CD14-positive monocyte (primary cell): ENCODE data around the gene UBD. TPM values are rescaled to one million over a fixed set of nuclear protein-coding genes. Genes with fewer than 3 reads are reported as not detected.

Experiments used
- DNase-seq, 3 donors: peaks; one replicate each; pipeline ENCODE4 v3.0.0-alpha.2; 2011 to 2022
- H2AFZ ChIP-seq: 2 replicates; pipeline ENCODE4 v1.6.0; 2012; ENCODE audit warnings: mild to moderate bottlenecking, low read depth, low read length, inconsistent platforms; ENCODE audit not compliant: insufficient read depth, poor library complexity, severe bottlenecking
- H3K27ac ChIP-seq, 2 donors: 1 replicate in 1 of 2; 2 replicates in 1 of 2; pipeline ENCODE4 v1.5.1; 2012 to 2013; ENCODE audit warnings: low read length in 2 of 2, control low read depth in 1 of 2, inconsistent platforms in 1 of 2, low read depth in 1 of 2, mild to moderate bottlenecking in 1 of 2
- H3K27me3 ChIP-seq, 2 donors: one replicate each; pipeline versions ENCODE4 v1.6.0 to v1.6.1; 2011 to 2013; ENCODE audit warnings: low read length in 2 of 2; ENCODE audit not compliant: control insufficient read depth in 2 of 2, insufficient read depth in 2 of 2
- H3K36me3 ChIP-seq, 2 donors: replicated peaks in 1 of 2; 1 replicate in 1 of 2; 2 replicates in 1 of 2; pipeline versions ENCODE4 v1.5.1 to v1.6.1; 2012 to 2013; ENCODE audit warnings: low read length in 2 of 2, control low read depth in 1 of 2, inconsistent platforms in 1 of 2, mild to moderate bottlenecking in 1 of 2; ENCODE audit not compliant: insufficient read depth in 2 of 2, control insufficient read depth in 1 of 2
- H3K4me1 ChIP-seq, 2 donors: 1 replicate in 1 of 2; 2 replicates in 1 of 2; pipeline versions ENCODE4 v1.5.1 to v1.6.1; 2012 to 2013; ENCODE audit warnings: low read length in 2 of 2, control low read depth in 1 of 2, inconsistent platforms in 1 of 2, mild to moderate bottlenecking in 1 of 2, moderate library complexity in 1 of 2; ENCODE audit not compliant: insufficient read depth in 2 of 2, control insufficient read depth in 1 of 2
- H3K4me2 ChIP-seq: replicated peaks from 2 replicates; pipeline ENCODE3; 2012; ENCODE audit warnings: low read length, moderate library complexity, mild to moderate bottlenecking; ENCODE audit not compliant: poor library complexity, severe bottlenecking; ENCODE audit errors: extremely low read depth
- H3K4me3 ChIP-seq, 3 experiments: fragments of 200-600 bp in 1 of 3; sonication (generic) in 1 of 3; replicated peaks in 1 of 3; 1 replicate in 2 of 3; 2 replicates in 1 of 3; pipeline ENCODE4 v1.5.1; 2011 to 2013; ENCODE audit warnings: low read length in 3 of 3, mild to moderate bottlenecking in 3 of 3, control low read depth in 2 of 3, low read depth in 2 of 3, inconsistent platforms in 1 of 3, moderate library complexity in 1 of 3
- H3K79me2 ChIP-seq: 2 replicates; pipeline ENCODE4 v1.6.0; 2012; ENCODE audit warnings: mild to moderate bottlenecking, control low read depth, inconsistent platforms, low read length, moderate library complexity; ENCODE audit not compliant: insufficient read depth
- H3K9ac ChIP-seq: 2 replicates; pipeline ENCODE4 v1.6.0; 2017; ENCODE audit warnings: low read length, mild to moderate bottlenecking; ENCODE audit not compliant: insufficient read depth, poor library complexity, severe bottlenecking
- H3K9me3 ChIP-seq, 2 donors: replicated peaks in 1 of 2; 1 replicate in 1 of 2; 2 replicates in 1 of 2; pipeline versions ENCODE4 v1.5.1 to v1.6.1; 2012 to 2013; ENCODE audit warnings: low read length in 2 of 2, control low read depth in 1 of 2; ENCODE audit not compliant: control insufficient read depth in 1 of 2, insufficient read depth in 1 of 2
- H4K20me1 ChIP-seq: 2 replicates; pipeline ENCODE4 v1.6.0; 2012; ENCODE audit warnings: mild to moderate bottlenecking, low read length, control low read depth, moderate library complexity; ENCODE audit not compliant: insufficient read depth
- H3K27ac Mint-ChIP-seq, 7 donors: one replicate each; pipeline ENCODE4 v1.8.0; 2020; ENCODE audit warnings: mild to moderate bottlenecking in 7 of 7, mixed read lengths in 7 of 7, moderate library complexity in 6 of 7, inconsistent platforms in 2 of 7
- H3K27me3 Mint-ChIP-seq, 3 donors: one replicate each; pipeline ENCODE4 v1.8.0; 2021 to 2022; ENCODE audit warnings: low read depth in 3 of 3, mild to moderate bottlenecking in 3 of 3, mixed read lengths in 3 of 3, moderate library complexity in 3 of 3, inconsistent platforms in 1 of 3
- H3K36me3 Mint-ChIP-seq, 2 donors: one replicate each; pipeline ENCODE4 v1.8.0; 2020; ENCODE audit warnings: mixed read lengths in 2 of 2, inconsistent platforms in 1 of 2, mild to moderate bottlenecking in 1 of 2
- H3K4me1 Mint-ChIP-seq: one replicate; pipeline ENCODE4 v1.8.0; 2020; ENCODE audit warnings: mild to moderate bottlenecking, mixed read lengths
- H3K4me3 Mint-ChIP-seq, 2 donors: one replicate each; pipeline ENCODE4 v1.8.0; 2020; ENCODE audit warnings: mild to moderate bottlenecking in 2 of 2, mixed read lengths in 2 of 2, moderate library complexity in 1 of 2
- H3K9me3 Mint-ChIP-seq, 7 donors: one replicate each; pipeline ENCODE4 v1.8.0; 2020 to 2022; ENCODE audit warnings: mixed read lengths in 7 of 7, mild to moderate bottlenecking in 6 of 7, moderate library complexity in 6 of 7, inconsistent platforms in 2 of 7
- WGBS: methylation state at CpG from one replicate; pipeline ENCODE4 v1.1.5; 2013; ENCODE audit warnings: missing lambda C conversion rate; ENCODE audit not compliant: insufficient coverage; 5-methylcytosine and 5-hydroxymethylcytosine counted together
- intact Hi-C, 2 donors: fragments of 100-400 bp; cut with micrococcal nuclease; formaldehyde crosslinking; loops; one replicate each; pipeline versions ENCODE4 v1.15.0 to v1.15.1; 2023
- polyA plus RNA-seq, 3 donors: library from polyadenylated mRNA; depleted of rRNA in 1 of 3; unstranded in 2 of 3; stranded (reverse) in 1 of 3; fragments of 300-500 nt in 2 of 3; fragments of >200 nt in 1 of 3; fragmentation: Illumina TruSeq in 2 of 3; gene quantifications; 1 replicate in 2 of 3; 2 replicates in 1 of 3; pipeline ENCODE4 v1.2.3, GENCODE V29; 2012 to 2021
- TF ChIP-seq, protein P1 (sequence below): fragments of 200-600 bp; IDR thresholded peaks from one replicate; pipeline ENCODE4 v1.8.0; 2022; ENCODE audit warnings: antibody characterized with exemption, mild to moderate bottlenecking

The UBD gene
- polyA plus RNA-seq, 3 donors, result 0.15 TPM; not detected in 2

- TF ChIP-seq, protein P1, sequence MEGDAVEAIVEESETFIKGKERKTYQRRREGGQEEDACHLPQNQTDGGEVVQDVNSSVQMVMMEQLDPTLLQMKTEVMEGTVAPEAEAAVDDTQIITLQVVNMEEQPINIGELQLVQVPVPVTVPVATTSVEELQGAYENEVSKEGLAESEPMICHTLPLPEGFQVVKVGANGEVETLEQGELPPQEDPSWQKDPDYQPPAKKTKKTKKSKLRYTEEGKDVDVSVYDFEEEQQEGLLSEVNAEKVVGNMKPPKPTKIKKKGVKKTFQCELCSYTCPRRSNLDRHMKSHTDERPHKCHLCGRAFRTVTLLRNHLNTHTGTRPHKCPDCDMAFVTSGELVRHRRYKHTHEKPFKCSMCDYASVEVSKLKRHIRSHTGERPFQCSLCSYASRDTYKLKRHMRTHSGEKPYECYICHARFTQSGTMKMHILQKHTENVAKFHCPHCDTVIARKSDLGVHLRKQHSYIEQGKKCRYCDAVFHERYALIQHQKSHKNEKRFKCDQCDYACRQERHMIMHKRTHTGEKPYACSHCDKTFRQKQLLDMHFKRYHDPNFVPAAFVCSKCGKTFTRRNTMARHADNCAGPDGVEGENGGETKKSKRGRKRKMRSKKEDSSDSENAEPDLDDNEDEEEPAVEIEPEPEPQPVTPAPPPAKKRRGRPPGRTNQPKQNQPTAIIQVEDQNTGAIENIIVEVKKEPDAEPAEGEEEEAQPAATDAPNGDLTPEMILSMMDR, result no peak
- Histone ChIP-seq H3K36me3 (no peaks in the 10 kb centered on the region), H3K9ac (no peak overlapping the region), H4K20me1 (no peaks in the 10 kb centered on the region), H3K9me3 (peaks cover 0 to 7% of the 10 kb centered on the region in 2 donors), H3K4me3 (no peak overlapping the region), H3K27ac (no peak overlapping the region), H3K27me3 (no peaks in the 10 kb centered on the region), H3K79me2 (no peaks in the 10 kb centered on the region), H2AFZ (no peak overlapping the region), H3K4me2 (no peak overlapping the region), H3K4me1 (no peaks in the 10 kb centered on the region)
- Mint-ChIP-seq H3K27ac (no peak overlapping the region), H3K27me3 (peaks cover 0 to 8% (median 8%) of the 10 kb centered on the region in 3 donors), H3K9me3 (peaks cover 5 to 12% (median 10%) of the 10 kb centered on the region in 7 donors), H3K36me3 (no peaks in the 10 kb centered on the region), H3K4me1 (no peaks in the 10 kb centered on the region), H3K4me3 (no peak overlapping the region)
- intact Hi-C loops, result no loop called here
- DNase-seq, result no peak
- WGBS, result 68% methylated on average over 3 of the region's 7 CpGs
Measured at GRCh38 chr6:29524444-29525310, 34.9 kb downstream of the UBD start.

GRCh38 chr6:29524044-29524443 is 35.5 kb downstream of the UBD start:
- Histone ChIP-seq H3K9me3 (peaks cover 0 to 7% of the 10 kb centered on the region in 2 donors), H3K27ac (no peak overlapping the region), H3K4me1 (no peaks in the 10 kb centered on the region), H3K4me2 (no peak overlapping the region), H2AFZ (no peak overlapping the region), H3K36me3 (no peaks in the 10 kb centered on the region), H4K20me1 (no peaks in the 10 kb centered on the region), H3K27me3 (no peaks in the 10 kb centered on the region), H3K79me2 (no peaks in the 10 kb centered on the region), H3K9ac (no peak overlapping the region), H3K4me3 (no peak overlapping the region)
- Mint-ChIP-seq H3K9me3 (peaks cover 5 to 12% (median 11%) of the 10 kb centered on the region in 7 donors), H3K36me3 (no peaks in the 10 kb centered on the region), H3K4me3 (no peak overlapping the region), H3K27me3 (peaks cover 0 to 8% (median 6%) of the 10 kb centered on the region in 3 donors), H3K27ac (no peak overlapping the region), H3K4me1 (no peaks in the 10 kb centered on the region)
- intact Hi-C loops, result no loop called here
- no CpG with 5 or more reads among the region's 2 CpGs for WGBS
- TF ChIP-seq, protein P1, result no peak
- DNase-seq, result no peak
